ENCODE results near the gene CDK19.

GRCh38 chr6:110776413-110776812 lies 38.9 kb downstream of the CDK19 start:
- TF ChIP-seq POLR2A (IDR thresholded peaks at IDR 0.05; ENCODE audit: low read depth, low read length) (no peak), EZH2 (IDR thresholded peaks at IDR 0.05; ENCODE audit: borderline replicate concordance, control insufficient read depth, low read depth, low read length) (no peak), PBX3 (IDR thresholded peaks at IDR 0.05; ENCODE audit: insufficient replicate concordance, low read depth, low read length) (no peak), ZNF384 (IDR thresholded peaks at IDR 0.05; ENCODE audit: borderline replicate concordance, low read depth, low read length) (no peak), SIN3A (IDR thresholded peaks at IDR 0.05; ENCODE audit: low read depth, low read length) (no peak), ATF7 (IDR thresholded peaks at IDR 0.05; ENCODE audit: low read depth) (no peak), RAD51 (IDR thresholded peaks at IDR 0.05) (no peak), CEBPB (IDR thresholded peaks at IDR 0.05; ENCODE audit: borderline replicate concordance in 1 of 2, low read depth in 2 of 2, low read length in 2 of 2) (no peak), JUND (IDR thresholded peaks at IDR 0.05; ENCODE audit: low read depth, low read length) (no peak), ZZZ3 (IDR thresholded peaks at IDR 0.05; ENCODE audit: control insufficient read depth, insufficient read length, low read depth) (no peak), ZNF274 (IDR thresholded peaks at IDR 0.05; ENCODE audit: insufficient read depth, insufficient read length) (no peak), YY1 (IDR thresholded peaks at IDR 0.05; ENCODE audit: low read depth, low read length) (no peak), MXI1 (IDR thresholded peaks at IDR 0.05; ENCODE audit: low read depth, low read length) (no peak)
- TF ChIP-seq, protein P1, sequence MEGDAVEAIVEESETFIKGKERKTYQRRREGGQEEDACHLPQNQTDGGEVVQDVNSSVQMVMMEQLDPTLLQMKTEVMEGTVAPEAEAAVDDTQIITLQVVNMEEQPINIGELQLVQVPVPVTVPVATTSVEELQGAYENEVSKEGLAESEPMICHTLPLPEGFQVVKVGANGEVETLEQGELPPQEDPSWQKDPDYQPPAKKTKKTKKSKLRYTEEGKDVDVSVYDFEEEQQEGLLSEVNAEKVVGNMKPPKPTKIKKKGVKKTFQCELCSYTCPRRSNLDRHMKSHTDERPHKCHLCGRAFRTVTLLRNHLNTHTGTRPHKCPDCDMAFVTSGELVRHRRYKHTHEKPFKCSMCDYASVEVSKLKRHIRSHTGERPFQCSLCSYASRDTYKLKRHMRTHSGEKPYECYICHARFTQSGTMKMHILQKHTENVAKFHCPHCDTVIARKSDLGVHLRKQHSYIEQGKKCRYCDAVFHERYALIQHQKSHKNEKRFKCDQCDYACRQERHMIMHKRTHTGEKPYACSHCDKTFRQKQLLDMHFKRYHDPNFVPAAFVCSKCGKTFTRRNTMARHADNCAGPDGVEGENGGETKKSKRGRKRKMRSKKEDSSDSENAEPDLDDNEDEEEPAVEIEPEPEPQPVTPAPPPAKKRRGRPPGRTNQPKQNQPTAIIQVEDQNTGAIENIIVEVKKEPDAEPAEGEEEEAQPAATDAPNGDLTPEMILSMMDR (IDR thresholded peaks at IDR 0.05 in 2 of 3, conservative IDR thresholded peaks at IDR 0.05 in 1 of 3; ENCODE audit: control insufficient read depth in 2 of 3, extremely low read depth in 1 of 3, insufficient read depth in 1 of 3, low read depth in 3 of 3, low read length in 3 of 3): no peak

All from GM12878 (cell line).